ENCODE measurements around the gene AK4. TPM values are rescaled to one million over a fixed set of nuclear protein-coding genes. Genes with fewer than 3 reads are reported as not detected.
"Not testable (repeated sequence)": the region's sequence is repeated elsewhere in the genome, so short reads cannot be mapped to it uniquely, and the experiment has no call there.

Gene AK4
- total RNA-seq, 6 donors from 2014 or later: 0.44 to 7.0 (median 3.6) TPM

- Histone ChIP-seq H3K27ac (no peak overlapping the region), H3K4me1 (peaks cover 0 to 3% (median 0%) of the 10 kb centered on the region in 4 donors), H3K4me3 (no peak overlapping the region), H3K27me3 (no peaks in the 10 kb centered on the region), H3K9me3 (no peaks in the 10 kb centered on the region), H3K36me3 (no peaks in the 10 kb centered on the region)
- TF ChIP-seq CTCF (IDR thresholded peaks at IDR 0.05) (no peak), EP300 (IDR thresholded peaks at IDR 0.05) (no peak), POLR2AphosphoS5 (IDR thresholded peaks at IDR 0.05) (no peak), POLR2A (IDR thresholded peaks at IDR 0.05) (no peak)
- DNase-seq (no peak), ATAC-seq (ENCODE audit: low FRiP score in 2 of 2) (no peak)
- 94 to 100% methylated on average over 1 of the region's 1 CpG for WGBS, 2 donors
Observed at GRCh38 chr1:65138524-65138923, 9.5 kb upstream of the AK4 start.

- H3K4me3 ChIP-seq; ATAC-seq (ENCODE audit: low FRiP score in 2 of 2); H3K4me1 ChIP-seq; H3K27ac ChIP-seq; H3K27me3 ChIP-seq; DNase-seq; H3K36me3 ChIP-seq; H3K9me3 ChIP-seq: not testable (repeated sequence)
- 62 to 63% methylated on average over 2 to 3 of the region's 3 CpGs for WGBS, 2 donors
Observed at GRCh38 chr1:65139793-65140192, 8.2 kb upstream of the AK4 start.

GRCh38 chr1:65141394-65141793, 6.6 kb upstream of the AK4 start:
- Histone ChIP-seq H3K27ac (no peak overlapping the region), H3K4me3 (no peak overlapping the region), H3K27me3 (no peaks in the 10 kb centered on the region), H3K36me3 (no peaks in the 10 kb centered on the region), H3K4me1 (peaks cover 0 to 3% (median 0%) of the 10 kb centered on the region in 4 donors), H3K9me3 (no peaks in the 10 kb centered on the region)
- TF ChIP-seq POLR2A (IDR thresholded peaks at IDR 0.05) (no peak), POLR2AphosphoS5 (IDR thresholded peaks at IDR 0.05) (no peak), CTCF (IDR thresholded peaks at IDR 0.05) (no peak), EP300 (IDR thresholded peaks at IDR 0.05) (no peak)
- WGBS, 2 donors: 29 to 36% methylated on average over 4 of the region's 4 CpGs
- DNase-seq: no peak
- peak in 1 of 2 donors; percentile 64 for ATAC-seq (ENCODE audit: low FRiP score in 2 of 2)

- Histone ChIP-seq H3K4me1 (peaks cover 1 to 3% (median 2%) of the 10 kb centered on the region in 4 donors), H3K36me3 (no peaks in the 10 kb centered on the region), H3K4me3 (no peak overlapping the region), H3K27ac (no peak overlapping the region), H3K9me3 (no peaks in the 10 kb centered on the region), H3K27me3 (peaks cover 0 to 4% (median 0%) of the 10 kb centered on the region in 4 donors)
- TF ChIP-seq EP300 (IDR thresholded peaks at IDR 0.05) (no peak), POLR2AphosphoS5 (IDR thresholded peaks at IDR 0.05) (no peak), POLR2A (IDR thresholded peaks at IDR 0.05) (no peak), CTCF (IDR thresholded peaks at IDR 0.05) (no peak)
- ATAC-seq (ENCODE audit: low FRiP score in 2 of 2) (no peak), DNase-seq (no peak)
Observed at GRCh38 chr1:65141918-65142317, 6.1 kb upstream of the AK4 start.

- ATAC-seq (ENCODE audit: low FRiP score in 2 of 2); H3K36me3 ChIP-seq; H3K9me3 ChIP-seq; H3K27ac ChIP-seq; DNase-seq; H3K4me3 ChIP-seq: not testable (repeated sequence)
- H3K4me1 ChIP-seq: peaks cover 8 to 13% (median 10%) of the 10 kb centered on the region in 4 donors
- WGBS, 2 donors: 92% methylated on average over 6 of the region's 6 CpGs
- H3K27me3 ChIP-seq: peaks cover 0 to 12% (median 0%) of the 10 kb centered on the region in 4 donors
Observed at GRCh38 chr1:65143112-65143658, 4.8 kb upstream of the AK4 start.

- Histone ChIP-seq H3K9me3 (no peaks in the 10 kb centered on the region), H3K27me3 (peaks cover 0 to 12% (median 0%) of the 10 kb centered on the region in 4 donors), H3K36me3 (no peaks in the 10 kb centered on the region), H3K27ac (peak overlapping the region in 1 of 4 donors; percentile 63), H3K4me1 (peaks cover 14 to 26% (median 20%) of the 10 kb centered on the region in 4 donors), H3K4me3 (peak overlapping the region; percentile 58 to 76 (median 71))
- WGBS, 2 donors: 19 to 20% methylated on average over 17 to 20 of the region's 20 CpGs
- DNase-seq (no peak), ATAC-seq (ENCODE audit: low FRiP score in 2 of 2) (no peak)
- no peak for TF ChIP-seq POLR2A (IDR thresholded peaks at IDR 0.05)
- TF ChIP-seq CTCF (IDR thresholded peaks at IDR 0.05): no peak
- TF ChIP-seq EP300 (IDR thresholded peaks at IDR 0.05): no peak
- TF ChIP-seq POLR2AphosphoS5 (IDR thresholded peaks at IDR 0.05): no peak
Observed at GRCh38 chr1:65146908-65147423, 1.0 kb upstream of the AK4 start.

Measured in upper lobe of left lung (tissue), 6 donors.